Measurements from ENCODE around the gene ANO8. TPM values are rescaled to one million over a fixed set of nuclear protein-coding genes. Genes with fewer than 3 reads are reported as not detected.
"Not testable (repeated sequence)": the region's sequence is repeated elsewhere in the genome, so short reads cannot be mapped to it uniquely, and the experiment has no call there.

ANO8 gene, protein sequence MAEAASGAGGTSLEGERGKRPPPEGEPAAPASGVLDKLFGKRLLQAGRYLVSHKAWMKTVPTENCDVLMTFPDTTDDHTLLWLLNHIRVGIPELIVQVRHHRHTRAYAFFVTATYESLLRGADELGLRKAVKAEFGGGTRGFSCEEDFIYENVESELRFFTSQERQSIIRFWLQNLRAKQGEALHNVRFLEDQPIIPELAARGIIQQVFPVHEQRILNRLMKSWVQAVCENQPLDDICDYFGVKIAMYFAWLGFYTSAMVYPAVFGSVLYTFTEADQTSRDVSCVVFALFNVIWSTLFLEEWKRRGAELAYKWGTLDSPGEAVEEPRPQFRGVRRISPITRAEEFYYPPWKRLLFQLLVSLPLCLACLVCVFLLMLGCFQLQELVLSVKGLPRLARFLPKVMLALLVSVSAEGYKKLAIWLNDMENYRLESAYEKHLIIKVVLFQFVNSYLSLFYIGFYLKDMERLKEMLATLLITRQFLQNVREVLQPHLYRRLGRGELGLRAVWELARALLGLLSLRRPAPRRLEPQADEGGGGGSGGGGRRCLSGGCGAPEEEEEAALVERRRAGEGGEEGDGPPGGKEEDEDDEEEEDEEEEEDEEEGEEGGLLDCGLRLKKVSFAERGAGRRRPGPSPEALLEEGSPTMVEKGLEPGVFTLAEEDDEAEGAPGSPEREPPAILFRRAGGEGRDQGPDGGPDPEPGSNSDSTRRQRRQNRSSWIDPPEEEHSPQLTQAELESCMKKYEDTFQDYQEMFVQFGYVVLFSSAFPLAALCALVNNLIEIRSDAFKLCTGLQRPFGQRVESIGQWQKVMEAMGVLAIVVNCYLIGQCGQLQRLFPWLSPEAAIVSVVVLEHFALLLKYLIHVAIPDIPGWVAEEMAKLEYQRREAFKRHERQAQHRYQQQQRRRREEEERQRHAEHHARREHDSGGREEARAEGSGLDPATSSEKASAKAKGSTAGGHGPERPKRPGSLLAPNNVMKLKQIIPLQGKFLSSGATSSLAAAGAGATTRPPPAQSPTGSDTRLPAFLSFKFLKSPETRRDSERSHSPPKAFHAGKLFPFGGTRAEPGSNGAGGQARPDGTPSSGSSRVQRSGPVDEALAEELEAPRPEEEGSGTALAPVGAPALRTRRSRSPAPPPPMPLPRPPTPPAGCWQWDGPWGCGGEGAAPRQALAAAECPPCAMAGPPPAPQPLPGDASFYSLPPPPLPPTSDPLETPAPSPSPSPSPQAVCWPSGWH
- total RNA-seq = 10 to 100 TPM in 1 of 4 donors, 1 to 10 TPM in 3; 7.1 to 10.9 (median 8.7) TPM
- 7.8 TPM for polyA plus RNA-seq
- long read RNA-seq, donor 1, partial matches to known transcripts = 2 of 2 reads
- long read RNA-seq, donor 1, other reads (novel, unspliced or antisense) = 0 of 2 reads
- long read RNA-seq, donor 2 = 0 reads
- long read RNA-seq, donor 3, partial matches to known transcripts = 0 of 2 reads
- long read RNA-seq, donor 3, other reads (novel, unspliced or antisense) = 2 of 2 reads
- long read RNA-seq, donor 4 = 0 reads

DNA sequence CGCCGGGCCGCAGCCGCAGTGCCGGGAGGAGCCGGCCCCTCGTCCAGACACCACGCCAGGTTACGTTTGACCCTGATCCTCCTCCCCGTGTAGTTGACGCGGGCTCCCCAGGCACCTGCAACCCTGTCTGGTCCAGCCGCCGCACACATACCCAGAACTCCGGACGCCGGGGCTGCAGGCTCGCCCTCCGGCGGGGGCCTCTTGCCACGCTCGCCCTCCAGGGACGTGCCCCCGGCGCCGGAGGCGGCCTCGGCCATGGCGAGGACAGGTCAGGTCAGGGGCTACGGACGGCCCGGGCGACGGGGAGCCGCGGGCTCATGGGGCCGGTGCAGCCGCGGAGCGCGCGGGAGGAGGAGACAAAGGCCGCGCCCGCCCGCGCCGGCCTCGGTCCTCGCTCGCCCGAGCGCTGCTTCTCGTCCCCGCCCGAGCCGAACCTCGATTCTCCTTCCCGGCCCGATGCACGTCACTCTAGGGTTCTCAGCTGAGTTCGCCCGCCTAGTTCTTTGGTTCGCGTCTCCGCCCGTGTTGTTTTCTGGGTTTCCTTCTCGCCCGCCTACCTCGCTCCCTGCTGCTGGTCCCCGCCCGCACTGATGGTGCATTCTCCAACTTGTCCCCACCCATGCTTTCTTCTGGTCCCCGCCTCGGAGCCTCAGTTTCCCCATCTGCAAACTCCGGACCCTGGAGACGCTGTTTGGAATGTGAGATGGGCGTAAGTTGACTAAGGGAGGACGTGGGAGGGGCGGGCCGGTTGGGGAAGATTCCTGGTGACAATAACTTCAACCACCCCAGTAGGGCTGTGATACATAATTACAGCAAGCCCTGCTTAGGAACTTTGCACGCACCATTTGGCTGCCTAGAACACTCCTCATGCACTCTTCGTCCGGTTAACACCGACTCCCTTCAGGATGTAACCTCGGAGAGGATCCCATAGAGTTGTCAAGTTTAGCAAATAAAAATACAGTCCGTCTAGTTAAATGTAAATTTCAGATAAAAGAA lies at the start of gene ANO8:
Gene ANO8 (minus strand): TSS at position 442 of the 996 bp plus-strand sequence. CDS start 185 bp downstream, at position 257.
- no peaks in the 10 kb centered on the region for H3K27me3 ChIP-seq (ENCODE audit: control insufficient read depth, insufficient read depth)
- ATAC-seq (peak; percentile 77 to 83), DNase-seq (peak; percentile 97 to 98 (median 98))
- H3K4me3 ChIP-seq (ENCODE audit: low read length) = peak within 1 kb of the TSS; percentile 63
- H3K27ac ChIP-seq (ENCODE audit: low read length) = no peak within 1 kb of the TSS
- H3K4me1 ChIP-seq (ENCODE audit: control insufficient read depth, insufficient read depth, low read length) = peaks cover 3% of the 10 kb centered on the region
- H3K9me3 ChIP-seq (ENCODE audit: control insufficient read depth, low read length) = no peaks in the 10 kb centered on the region
- 2% methylated on average over 86 of the region's 86 CpGs for WGBS
- intact Hi-C loops (cut with DNase I) = no loop called here

DNA sequence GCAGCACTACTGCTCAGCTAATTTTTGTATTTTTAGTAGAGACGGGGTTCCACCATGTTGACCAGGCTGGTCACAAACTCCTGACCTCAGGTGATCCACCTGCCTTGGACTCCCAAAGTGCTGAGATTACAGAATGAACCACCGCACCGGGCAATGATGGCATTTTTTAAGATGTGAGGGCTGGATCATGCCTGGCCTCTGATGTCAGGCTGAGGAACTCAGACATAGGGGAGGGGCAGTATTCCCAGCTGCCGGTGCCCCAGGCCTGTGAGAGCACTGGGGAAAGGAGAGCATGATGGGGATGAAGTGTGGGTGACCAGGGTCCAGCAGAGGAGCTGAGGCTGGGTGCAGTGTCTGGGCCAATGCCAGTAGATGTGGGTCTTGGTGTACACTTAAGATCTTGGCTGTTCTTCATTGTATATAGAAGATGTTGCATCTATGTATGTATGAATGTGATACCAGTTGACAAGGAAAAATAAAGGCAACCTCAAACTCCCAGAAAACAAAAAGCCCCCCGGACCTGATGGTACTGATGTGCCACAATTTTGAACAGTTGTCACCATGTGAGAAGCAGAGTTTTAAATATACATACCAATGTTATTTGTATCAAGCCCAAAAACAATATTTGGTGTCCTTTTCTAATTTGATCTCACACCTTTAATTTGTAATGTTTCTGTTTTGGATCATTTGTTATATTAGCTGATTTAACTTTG lies 45.9 kb upstream of the ANO8 start:
- intact Hi-C loops (cut with DNase I) = loop anchor here in 2 of 4 donors (10.0 kb wide), 1 partner anchor 86 kb away; no protein-coding TSS in a partner anchor
- DNase-seq (peak in 1 of 3 donors; percentile 30), ATAC-seq (no peak)
- 94% methylated on average over 5 of the region's 5 CpGs for WGBS
- Histone ChIP-seq H3K9me3 (ENCODE audit: control insufficient read depth, low read length) (no peaks in the 10 kb centered on the region), H3K4me1 (ENCODE audit: control insufficient read depth, insufficient read depth, low read length) (no peaks in the 10 kb centered on the region), H3K4me3 (ENCODE audit: low read length) (no peak overlapping the region), H3K27ac (ENCODE audit: low read length) (no peak overlapping the region), H3K27me3 (ENCODE audit: control insufficient read depth, insufficient read depth) (no peaks in the 10 kb centered on the region)

DNA sequence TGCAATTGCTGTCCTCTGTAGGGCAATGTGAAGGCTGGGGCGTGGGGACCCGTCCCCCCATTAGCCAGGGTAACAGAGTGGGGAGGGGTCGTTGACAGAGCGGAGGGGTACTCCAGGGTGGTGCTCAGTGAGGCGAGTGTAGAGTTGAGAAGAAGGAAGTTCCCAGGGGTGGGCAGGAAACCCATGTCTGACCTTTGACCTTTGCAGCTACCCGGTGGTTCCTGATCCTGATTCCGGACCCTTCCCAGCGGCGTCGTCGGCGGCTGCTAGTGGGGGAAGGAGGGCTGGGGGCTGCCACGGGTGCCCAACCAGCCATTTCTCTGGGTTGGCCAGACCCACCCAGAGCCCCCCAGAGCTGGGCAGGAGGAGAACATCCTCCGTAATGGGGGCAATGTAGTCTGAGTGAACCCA lies 44.6 kb upstream of the ANO8 start:
- intact Hi-C loops (cut with DNase I) = no loop called here
- Histone ChIP-seq H3K9me3 (ENCODE audit: control insufficient read depth, low read length) (no peaks in the 10 kb centered on the region), H3K4me3 (ENCODE audit: low read length) (no peak overlapping the region), H3K27me3 (ENCODE audit: control insufficient read depth, insufficient read depth) (no peaks in the 10 kb centered on the region), H3K27ac (ENCODE audit: low read length) (no peak overlapping the region), H3K4me1 (ENCODE audit: control insufficient read depth, insufficient read depth, low read length) (no peaks in the 10 kb centered on the region)
- DNase-seq = peak in 1 of 3 donors; percentile 66
- 30% methylated on average over 14 of the region's 14 CpGs for WGBS
- no peak for ATAC-seq

DNA sequence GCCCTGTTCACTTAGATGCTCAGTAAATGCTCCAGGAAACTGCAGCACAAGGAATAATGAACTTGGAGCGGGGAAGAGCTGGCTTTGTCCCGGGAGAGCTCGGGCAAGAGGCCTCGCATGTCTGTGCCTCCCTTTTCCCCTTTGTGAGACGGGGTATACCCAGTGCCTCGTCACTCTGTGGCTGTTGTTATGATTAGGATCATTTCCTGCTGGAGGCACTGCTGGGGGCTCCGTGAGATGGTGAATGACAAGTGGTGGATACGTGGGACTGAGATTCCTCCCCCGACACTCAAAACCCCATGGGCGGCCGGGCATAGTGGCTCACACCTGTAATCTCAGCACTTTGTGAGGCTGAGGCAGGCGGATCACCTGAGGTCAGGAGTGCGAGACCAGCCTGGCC lies 43.6 kb upstream of the ANO8 start:
- no peak overlapping the region for H3K27ac ChIP-seq (ENCODE audit: low read length)

DNA sequence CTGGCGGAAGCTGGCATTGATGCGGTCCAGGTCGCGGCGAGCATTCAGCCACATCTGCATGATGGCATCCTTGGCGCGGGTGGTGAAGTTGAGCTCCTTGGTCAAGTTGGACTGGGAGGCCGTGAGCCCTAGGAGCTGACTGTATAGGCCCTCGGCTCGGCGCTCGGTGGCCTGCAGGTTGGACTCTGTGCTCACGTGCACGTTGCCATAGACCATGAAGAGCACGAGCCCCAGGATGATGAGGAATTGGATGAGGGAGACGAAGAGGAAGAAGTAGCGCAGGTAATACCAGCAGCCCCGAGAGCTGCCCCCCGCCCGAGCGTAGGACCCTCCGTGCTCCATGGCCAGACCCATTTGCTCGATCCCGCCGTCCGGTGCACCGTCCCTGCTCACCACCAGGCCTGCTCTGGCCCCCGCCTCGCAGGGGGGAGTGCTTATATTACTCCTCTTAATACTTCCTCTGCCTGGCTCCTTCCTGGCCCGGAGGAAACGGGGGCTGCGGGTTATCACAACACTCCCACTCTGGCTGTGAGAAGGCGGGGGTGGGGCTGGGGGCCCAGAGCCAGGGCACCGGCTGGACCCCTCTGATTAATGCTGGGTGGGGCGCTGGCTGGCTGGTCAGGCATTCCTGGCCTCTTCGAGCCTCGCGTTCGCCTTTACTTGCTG lies 42.4 kb upstream of the ANO8 start, which contains the start of gene PLVAP:
Gene PLVAP (minus strand): TSS at position 408 of the 666 bp plus-strand sequence. CDS start 54 bp downstream, at position 354.
- H3K4me3 ChIP-seq (ENCODE audit: low read length) = no peak within 1 kb of the TSS
- H3K9me3 ChIP-seq (ENCODE audit: control insufficient read depth, low read length) = no peaks in the 10 kb centered on the region
- H3K27ac ChIP-seq (ENCODE audit: low read length) = no peak within 1 kb of the TSS
- DNase-seq (peak; percentile 80 to 89 (median 87)), ATAC-seq (peak; percentile 88 to 94)
- no peaks in the 10 kb centered on the region for H3K27me3 ChIP-seq (ENCODE audit: control insufficient read depth, insufficient read depth)
- intact Hi-C loops (cut with DNase I) = no loop called here
- no peaks in the 10 kb centered on the region for H3K4me1 ChIP-seq (ENCODE audit: control insufficient read depth, insufficient read depth, low read length)
- 44% methylated on average over 39 of the region's 39 CpGs for WGBS

More for the DNA sequence above, 43.6 kb upstream of the ANO8 start:
- no peaks in the 10 kb centered on the region for H3K9me3 ChIP-seq (ENCODE audit: control insufficient read depth, low read length)
- H3K4me1 ChIP-seq (ENCODE audit: control insufficient read depth, insufficient read depth, low read length) = no peaks in the 10 kb centered on the region
- intact Hi-C loops (cut with DNase I) = no loop called here
- DNase-seq = no peak
- H3K27me3 ChIP-seq (ENCODE audit: control insufficient read depth, insufficient read depth) = no peaks in the 10 kb centered on the region
- 66% methylated on average over 13 of the region's 13 CpGs for WGBS
- ATAC-seq = no peak
- no peak overlapping the region for H3K4me3 ChIP-seq (ENCODE audit: low read length)

DNA sequence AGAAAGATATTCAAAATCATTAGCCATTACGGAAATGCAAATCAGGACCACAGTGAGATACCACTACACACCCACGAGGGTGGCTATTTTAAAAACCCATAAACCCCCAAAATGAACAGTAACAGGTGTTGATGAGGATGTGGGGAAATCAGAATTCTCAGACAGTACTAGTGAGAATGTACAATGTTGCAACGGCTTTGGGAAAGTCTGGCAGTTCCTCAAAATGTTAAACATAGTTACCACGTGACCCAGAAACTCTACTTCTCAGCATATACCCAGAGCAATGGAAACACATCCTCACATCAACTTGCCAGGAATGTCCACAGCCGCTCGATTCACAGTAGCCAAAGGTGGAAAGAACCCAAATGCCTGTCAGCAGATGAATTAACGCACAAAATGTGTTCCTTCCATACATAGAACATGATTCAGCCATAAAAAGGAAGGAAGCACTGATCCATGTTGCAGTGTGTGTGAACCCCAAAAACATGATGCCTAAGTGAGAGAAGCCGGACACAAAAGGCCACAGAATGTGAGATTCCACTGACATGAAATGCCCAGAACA lies 35.5 kb upstream of the ANO8 start:
- intact Hi-C loops (cut with DNase I) = no loop called here
- Histone ChIP-seq H3K27me3 (ENCODE audit: control insufficient read depth, insufficient read depth) (no peaks in the 10 kb centered on the region), H3K4me3 (ENCODE audit: low read length) (no peak overlapping the region), H3K4me1 (ENCODE audit: control insufficient read depth, insufficient read depth, low read length) (no peaks in the 10 kb centered on the region), H3K27ac (ENCODE audit: low read length) (no peak overlapping the region), H3K9me3 (ENCODE audit: control insufficient read depth, low read length) (no peaks in the 10 kb centered on the region)
- DNase-seq = peak in 1 of 3 donors; percentile 4
- ATAC-seq = peak in 1 of 2 donors; percentile 24
- 33% methylated on average over 8 of the region's 8 CpGs for WGBS

DNA sequence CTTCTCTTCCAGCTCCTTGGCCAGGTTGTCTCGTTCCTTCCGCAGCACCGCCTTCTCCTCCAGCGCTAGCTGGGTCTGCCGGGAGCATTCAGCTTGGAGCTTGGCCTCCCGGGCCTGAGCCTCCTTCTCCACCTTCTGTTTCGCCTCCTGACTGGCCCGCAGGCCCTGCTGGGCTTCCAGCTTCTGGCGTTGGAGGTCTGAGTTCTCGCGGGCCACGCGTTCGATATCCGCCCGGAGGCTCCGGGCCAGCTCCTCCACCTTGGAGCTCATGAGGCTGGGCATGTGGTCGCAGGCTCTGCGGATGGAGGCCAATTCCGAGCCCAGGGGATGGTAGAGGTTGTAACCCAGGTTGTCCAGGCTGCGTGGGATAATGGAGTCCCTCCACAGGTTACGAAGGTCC lies 30.7 kb upstream of the ANO8 start:
- Histone ChIP-seq H3K27me3 (ENCODE audit: control insufficient read depth, insufficient read depth) (no peaks in the 10 kb centered on the region), H3K4me1 (ENCODE audit: control insufficient read depth, insufficient read depth, low read length) (no peaks in the 10 kb centered on the region), H3K9me3 (ENCODE audit: control insufficient read depth, low read length) (no peaks in the 10 kb centered on the region), H3K4me3 (ENCODE audit: low read length) (no peak overlapping the region), H3K27ac (ENCODE audit: low read length) (no peak overlapping the region)
- peak in 1 of 3 donors; percentile 29 for DNase-seq
- ATAC-seq = no peak
- intact Hi-C loops (cut with DNase I) = no loop called here
- 95% methylated on average over 22 of the region's 22 CpGs for WGBS

DNA sequence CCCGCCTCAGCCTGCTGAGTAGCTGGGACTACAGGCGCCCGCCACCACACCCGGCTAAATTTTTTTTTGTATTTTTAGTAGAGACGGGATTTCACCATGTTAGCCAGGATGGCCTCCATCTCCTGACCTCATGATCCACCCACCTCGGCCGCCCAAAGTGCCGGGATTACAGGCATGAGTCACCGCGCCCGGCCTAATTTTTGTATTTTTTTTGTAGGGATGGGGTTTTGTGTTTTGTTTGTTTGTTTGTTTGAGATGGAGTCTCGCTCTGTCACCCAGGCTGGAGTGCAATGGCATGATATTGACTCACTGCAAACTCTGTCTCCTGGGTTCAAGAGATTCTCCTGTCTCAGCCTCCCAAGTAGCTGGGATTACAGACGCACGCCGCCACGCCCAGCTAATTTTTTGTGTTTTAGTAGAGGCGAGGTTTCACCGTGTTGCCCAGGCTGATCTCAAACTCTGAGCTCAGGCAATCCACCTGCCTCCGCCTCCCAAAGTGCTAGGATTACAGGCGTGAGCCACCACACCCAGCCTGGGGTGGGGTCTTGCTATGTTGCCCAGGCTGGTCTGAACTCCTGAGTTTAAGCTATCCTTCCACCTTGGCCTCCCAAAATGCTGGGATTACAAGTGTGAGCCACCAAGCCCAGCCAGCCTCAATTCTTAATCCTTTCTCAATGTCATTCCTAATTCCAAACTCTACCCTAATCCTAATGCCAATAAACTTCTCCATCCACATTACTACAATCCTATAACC lies 29.4 kb upstream of the ANO8 start:
- H3K27me3 ChIP-seq (ENCODE audit: control insufficient read depth, insufficient read depth); H3K27ac ChIP-seq (ENCODE audit: low read length); intact Hi-C loops (cut with DNase I); H3K4me3 ChIP-seq (ENCODE audit: low read length); ATAC-seq; H3K4me1 ChIP-seq (ENCODE audit: control insufficient read depth, insufficient read depth, low read length); H3K9me3 ChIP-seq (ENCODE audit: control insufficient read depth, low read length): not testable (repeated sequence)
- 91% methylated on average over 20 of the region's 20 CpGs for WGBS
- DNase-seq = peak in 1 of 3 donors; percentile 7

Measured in right cardiac atrium (tissue), 5 donors.